NCI-H460 (cell line): ENCODE data around the gene ADAMTS6. TPM values are rescaled to one million over a fixed set of nuclear protein-coding genes. Genes with fewer than 3 reads are reported as not detected.

Experiments used
- DNase-seq: peaks from one replicate; pipeline ENCODE4 v3.0.0-alpha.2; 2016; ENCODE audit warnings: low read depth; ENCODE audit errors: extremely low read depth
- total RNA-seq: library from RNA; depleted of rRNA; stranded (reverse); fragments of >200 nt; shearing (Covaris generic); gene quantifications from 2 replicates; pipeline ENCODE4 v1.2.3, GENCODE V29; 2014

Gene ADAMTS6
- total RNA-seq, 1 experiment from 2014 or later = 15.0 TPM

- no peak for DNase-seq
Measured at GRCh38 chr5:65292196-65292595, 189.5 kb downstream of the ADAMTS6 start.

- no peak for DNase-seq
Measured at GRCh38 chr5:65290677-65291076, 191.0 kb downstream of the ADAMTS6 start.

GRCh38 chr5:65288657-65289056 lies 193.1 kb downstream of the ADAMTS6 start:
- DNase-seq = no peak

GRCh38 chr5:65279603-65280002 lies 202.1 kb downstream of the ADAMTS6 start:
- DNase-seq = no peak

GRCh38 chr5:65276178-65276890 lies 205.4 kb downstream of the ADAMTS6 start:
- DNase-seq = no peak

- no peak for DNase-seq
Measured at GRCh38 chr5:65271906-65272305, 209.8 kb downstream of the ADAMTS6 start.

GRCh38 chr5:65268525-65268924 lies 213.2 kb downstream of the ADAMTS6 start:
- DNase-seq = no peak

GRCh38 chr5:65264420-65264819 lies 217.3 kb downstream of the ADAMTS6 start:
- no peak for DNase-seq

- DNase-seq = no peak
Measured at GRCh38 chr5:65263321-65263720, 218.4 kb downstream of the ADAMTS6 start.

- DNase-seq = peak; percentile 56
Measured at GRCh38 chr5:65262649-65263059, 219.1 kb downstream of the ADAMTS6 start.

- DNase-seq = no peak
Measured at GRCh38 chr5:65262096-65262495, 219.6 kb downstream of the ADAMTS6 start.

- no peak for DNase-seq
Measured at GRCh38 chr5:65261499-65261898, 220.2 kb downstream of the ADAMTS6 start.

GRCh38 chr5:65255294-65255693 lies 226.4 kb downstream of the ADAMTS6 start:
- DNase-seq = no peak

- DNase-seq = no peak
Measured at GRCh38 chr5:65252977-65253376, 228.7 kb downstream of the ADAMTS6 start.

GRCh38 chr5:65248896-65249295 lies 232.8 kb downstream of the ADAMTS6 start:
- DNase-seq = no peak

GRCh38 chr5:65247594-65247993 lies 234.1 kb downstream of the ADAMTS6 start:
- DNase-seq = no peak

- DNase-seq = no peak
Measured at GRCh38 chr5:65246741-65247140, 235.0 kb downstream of the ADAMTS6 start.

- no peak for DNase-seq
Measured at GRCh38 chr5:65244031-65244430, 237.7 kb downstream of the ADAMTS6 start.

- DNase-seq = no peak
Measured at GRCh38 chr5:65243161-65243560, 238.6 kb downstream of the ADAMTS6 start.

GRCh38 chr5:65229841-65230240 lies 251.9 kb downstream of the ADAMTS6 start:
- DNase-seq = no peak

GRCh38 chr5:65213921-65214525 lies 267.7 kb downstream of the ADAMTS6 start:
- peak; percentile 53 for DNase-seq

- DNase-seq = peak; percentile 69
Measured at GRCh38 chr5:65209341-65209740, 272.4 kb downstream of the ADAMTS6 start.
